HEK293T (cell line): Measurements from ENCODE around the gene HEXB.

Experiments
- CTCF ChIA-PET: fragments of 350-600 bp; formaldehyde crosslinking; extraction: SDS; loops from one replicate; lab custom pipeline; 2021; ENCODE audit warnings: antibody characterized with exemption, inconsistent platforms; lab: Yijun Ruan, JAX
- POLR2A ChIA-PET: fragments of 350-600 bp; formaldehyde crosslinking; extraction: SDS; loops from one replicate; lab custom pipeline; 2020; ENCODE audit warnings: antibody characterized with exemption, inconsistent platforms; lab: Yijun Ruan, JAX
- DNase-seq: peaks from one replicate; pipeline ENCODE4 v3.0.0; 2012; ENCODE audit warnings: mixed read lengths; ENCODE audit errors: extremely low spot score
- ARNT ChIP-seq: fragments of 450-650 bp; IDR thresholded peaks from 2 replicates; pipeline ENCODE4 v1.6.1; 2017; ENCODE audit warnings: mild to moderate bottlenecking
- BHLHE40 ChIP-seq: fragments of 450-650 bp; IDR thresholded peaks from 2 replicates; pipeline ENCODE4 v1.6.1; 2016; ENCODE audit warnings: mild to moderate bottlenecking, moderate library complexity, borderline replicate concordance
- CTBP1 ChIP-seq: fragments of 450-650 bp; IDR thresholded peaks from 2 replicates; pipeline ENCODE4 v1.6.1; 2016; ENCODE audit warnings: borderline replicate concordance
- ELF4 ChIP-seq: fragments of 450-650 bp; IDR thresholded peaks from 2 replicates; pipeline ENCODE4 v1.6.1; 2017; ENCODE audit warnings: antibody characterized with exemption
- FOXA1 ChIP-seq: fragments of 450-650 bp; IDR thresholded peaks from 2 replicates; pipeline ENCODE4 v1.6.1; 2016; ENCODE audit warnings: mild to moderate bottlenecking
- FOXK2 ChIP-seq: fragments of 450-650 bp; IDR thresholded peaks from 2 replicates; pipeline ENCODE4 v1.6.1; 2016; ENCODE audit warnings: mild to moderate bottlenecking
- FOXM1 ChIP-seq: fragments of 450-650 bp; IDR thresholded peaks from 2 replicates; pipeline ENCODE4 v1.6.1; 2017; ENCODE audit warnings: mild to moderate bottlenecking, borderline replicate concordance
- HDGF ChIP-seq: fragments of 450-650 bp; IDR thresholded peaks from 2 replicates; pipeline ENCODE4 v1.6.1; 2017; ENCODE audit warnings: antibody characterized with exemption, borderline replicate concordance
- L3MBTL2 ChIP-seq: fragments of 450-650 bp; conservative IDR thresholded peaks from 2 replicates; pipeline ENCODE4 v1.6.1; 2016; ENCODE audit warnings: mild to moderate bottlenecking
- LEF1 ChIP-seq: fragments of 450-650 bp; IDR thresholded peaks from 2 replicates; pipeline ENCODE4 v1.6.1; 2017; ENCODE audit warnings: mild to moderate bottlenecking, borderline replicate concordance
- NFRKB ChIP-seq: fragments of 450-650 bp; IDR thresholded peaks from 2 replicates; pipeline ENCODE4 v1.6.1; 2016; ENCODE audit warnings: mild to moderate bottlenecking, moderate library complexity
- SP1 ChIP-seq: fragments of 450-650 bp; IDR thresholded peaks from 2 replicates; pipeline ENCODE4 v1.6.1; 2017
- SUZ12 ChIP-seq: fragments of 450-650 bp; IDR thresholded peaks from 2 replicates; pipeline ENCODE4 v1.6.1; 2016; ENCODE audit warnings: mild to moderate bottlenecking
- TARDBP ChIP-seq: fragments of 450-650 bp; IDR thresholded peaks from 2 replicates; pipeline ENCODE4 v1.6.1; 2016
- ZNF384 ChIP-seq: fragments of 450-650 bp; IDR thresholded peaks from 2 replicates; pipeline ENCODE4 v1.6.1; 2016
- TF ChIP-seq, protein P1 (sequence below): fragments of 450-650 bp; IDR thresholded peaks from 2 replicates; pipeline ENCODE4 v1.6.1; 2016

HEXB gene

DNA sequence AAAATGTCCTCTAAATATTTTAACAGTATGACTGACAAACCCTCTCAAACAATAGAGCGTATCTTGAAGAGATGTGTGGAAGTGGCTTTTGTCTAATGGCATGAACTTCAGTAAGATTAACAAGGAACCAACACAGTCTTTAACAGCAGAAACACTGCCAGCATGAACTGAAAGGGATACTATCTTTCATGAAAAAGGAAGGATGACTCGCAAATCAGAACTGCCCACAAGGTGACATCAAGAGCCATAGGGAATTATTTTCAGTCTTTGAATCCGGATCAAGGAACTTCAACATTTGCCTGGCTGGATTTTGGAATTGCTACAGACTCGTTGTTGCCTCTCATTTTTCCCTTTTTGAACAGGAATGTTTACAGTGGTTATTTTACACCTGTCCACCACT, 5.1 kb upstream of the HEXB start:
- ChIA-PET POLR2A (no interaction called here), CTCF (no interaction called here)
- no peak for DNase-seq
- no peak for TF ChIP-seq LEF1

- ChIA-PET POLR2A (no interaction called here), CTCF (interaction anchor here (0.7 kb wide), 1 partner anchor 253 kb away, joined by 4 read pairs; no protein-coding TSS in a partner anchor)
- DNase-seq, result no peak
- TF ChIP-seq, protein P1, sequence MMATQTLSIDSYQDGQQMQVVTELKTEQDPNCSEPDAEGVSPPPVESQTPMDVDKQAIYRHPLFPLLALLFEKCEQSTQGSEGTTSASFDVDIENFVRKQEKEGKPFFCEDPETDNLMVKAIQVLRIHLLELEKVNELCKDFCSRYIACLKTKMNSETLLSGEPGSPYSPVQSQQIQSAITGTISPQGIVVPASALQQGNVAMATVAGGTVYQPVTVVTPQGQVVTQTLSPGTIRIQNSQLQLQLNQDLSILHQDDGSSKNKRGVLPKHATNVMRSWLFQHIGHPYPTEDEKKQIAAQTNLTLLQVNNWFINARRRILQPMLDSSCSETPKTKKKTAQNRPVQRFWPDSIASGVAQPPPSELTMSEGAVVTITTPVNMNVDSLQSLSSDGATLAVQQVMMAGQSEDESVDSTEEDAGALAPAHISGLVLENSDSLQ, result no peak
- TF ChIP-seq SUZ12 (no peak), ZNF384 (no peak), L3MBTL2 (no peak), SP1 (no peak), FOXK2 (no peak), HDGF (no peak), ARNT (no peak), TARDBP (no peak), NFRKB (no peak), FOXM1 (no peak)
These were observed 1.1 kb downstream of the HEXB start for GRCh38 chr5:74685979-74686631.

- POLR2A ChIA-PET, result no interaction called here
- TF ChIP-seq L3MBTL2 (no peak), HDGF (no peak)
- CTCF ChIA-PET, result no interaction called here
- DNase-seq, result no peak
These were observed 2.1 kb downstream of the HEXB start for GRCh38 chr5:74686962-74687751.

GRCh38 chr5:74693191-74693590, 8.2 kb downstream of the HEXB start:
- no peak for DNase-seq
- CTCF ChIA-PET, result no interaction called here
- TF ChIP-seq SUZ12, result no peak
- TF ChIP-seq SP1, result no peak
- TF ChIP-seq FOXM1, result no peak
- TF ChIP-seq LEF1, result no peak
- no peak for TF ChIP-seq FOXA1
- no peak for TF ChIP-seq ARNT
- no peak for TF ChIP-seq HDGF
- no peak for TF ChIP-seq ZNF384
- TF ChIP-seq CTBP1, result no peak
- no peak for TF ChIP-seq TARDBP
- no peak for TF ChIP-seq ELF4
- TF ChIP-seq FOXK2, result no peak
- no peak for TF ChIP-seq L3MBTL2
- TF ChIP-seq NFRKB, result no peak
- POLR2A ChIA-PET, result no interaction called here

GRCh38 chr5:74717596-74717995, 32.6 kb downstream of the HEXB start:
- TF ChIP-seq NFRKB (no peak), CTBP1 (no peak), ARNT (no peak), SUZ12 (no peak), BHLHE40 (no peak), FOXK2 (no peak), FOXM1 (no peak), ZNF384 (no peak), SP1 (no peak), LEF1 (no peak)
- TF ChIP-seq, protein P1, result no peak
- no peak for DNase-seq
- ChIA-PET CTCF (interaction anchor here (0.7 kb wide), 1 partner anchor 803 kb away, joined by 3 read pairs; no protein-coding TSS in a partner anchor), POLR2A (no interaction called here)

DNA sequence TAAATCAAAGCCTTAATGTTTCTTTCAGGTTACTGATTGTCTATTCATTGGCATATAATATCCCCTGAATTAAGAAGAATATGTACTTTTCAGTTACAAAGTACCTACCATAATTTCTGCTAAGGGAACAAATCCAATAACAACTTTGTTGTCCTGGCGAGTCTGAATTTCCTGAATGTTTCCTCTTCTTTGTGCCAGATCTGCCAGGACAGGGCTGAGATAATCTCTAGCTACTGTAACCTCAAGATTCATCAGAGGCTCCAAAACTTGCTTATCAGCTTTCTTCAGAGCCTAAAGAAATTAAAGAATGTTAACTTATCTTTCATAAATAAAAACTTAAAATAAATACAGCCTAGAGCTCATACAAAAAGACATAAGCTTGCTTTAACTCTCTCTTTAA, 37.2 kb downstream of the HEXB start:
- no peak for DNase-seq
- ChIA-PET POLR2A (no interaction called here), CTCF (no interaction called here)
- no peak for TF ChIP-seq SUZ12
- no peak for TF ChIP-seq FOXK2
- TF ChIP-seq ELF4, result no peak
- TF ChIP-seq ZNF384, result no peak
- TF ChIP-seq CTBP1, result no peak
- TF ChIP-seq HDGF, result no peak
- no peak for TF ChIP-seq FOXM1
- TF ChIP-seq LEF1, result no peak
- no peak for TF ChIP-seq ARNT
- TF ChIP-seq TARDBP, result no peak
- no peak for TF ChIP-seq BHLHE40
- no peak for TF ChIP-seq SP1

DNA sequence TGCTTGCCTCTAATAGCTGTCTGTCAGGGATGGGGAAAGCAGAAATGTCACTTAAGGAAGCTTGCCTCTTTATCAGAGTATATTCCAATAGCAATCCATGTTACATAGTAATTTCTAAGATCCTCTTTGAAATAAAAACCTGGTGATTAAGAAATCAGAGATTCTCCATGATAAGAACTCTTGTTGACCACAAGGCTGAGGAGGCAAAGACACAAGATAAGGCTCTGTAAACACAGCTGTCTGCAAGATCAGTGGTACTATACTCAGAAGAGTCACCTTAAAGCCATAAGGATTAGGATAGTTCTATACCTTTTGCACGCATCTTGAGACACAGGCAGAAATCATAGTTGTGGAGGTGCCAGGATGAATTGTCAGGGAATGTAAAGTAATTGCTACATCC, 40.3 kb downstream of the HEXB start:
- CTCF ChIA-PET, result no interaction called here
- TF ChIP-seq LEF1, result no peak
- TF ChIP-seq ELF4, result no peak
- no peak for TF ChIP-seq L3MBTL2
- no peak for TF ChIP-seq CTBP1
- no peak for TF ChIP-seq FOXK2
- no peak for TF ChIP-seq NFRKB
- no peak for TF ChIP-seq SUZ12
- no peak for TF ChIP-seq ZNF384
- POLR2A ChIA-PET, result no interaction called here
- no peak for DNase-seq
